ENCODE data around the gene FGF14. TPM values are rescaled to one million over a fixed set of nuclear protein-coding genes. Genes with fewer than 3 reads are reported as not detected.

The FGF14 gene
- total and polyA plus RNA-seq, 2 of the 4 experiments (the other 2 are of a cell fraction) = under 0.01 TPM; not detected in 1

DNA sequence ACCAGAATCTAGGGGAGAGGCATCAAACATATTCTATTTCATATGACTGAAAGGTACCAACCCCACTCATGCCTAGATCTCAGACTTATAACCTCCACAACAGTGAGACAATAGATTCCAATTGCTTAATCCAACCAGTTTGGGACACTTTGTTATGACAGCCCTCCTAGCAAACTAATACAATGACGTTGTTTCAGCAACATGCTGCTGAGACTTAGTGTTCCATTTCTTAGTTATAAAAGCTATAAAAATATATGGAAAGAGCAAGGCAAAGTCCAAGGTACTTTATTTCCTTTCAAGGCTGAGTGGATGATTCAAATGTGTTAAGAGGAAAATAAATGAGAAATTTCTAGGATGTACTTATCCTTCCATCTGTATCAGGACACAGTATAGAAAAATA is 352.0 kb downstream of the FGF14 start:
- no peak overlapping the region for H3K56ac ChIP-seq (ENCODE audit: extremely low read depth, insufficient read depth, low read length)
- H2BK15ac ChIP-seq (ENCODE audit: low read depth, low read length) = no peak overlapping the region
- in situ Hi-C loops (cut with MboI; ENCODE audit: low sequenced_read_pairs) = no loop called here
- no peak overlapping the region for H4K91ac ChIP-seq (ENCODE audit: insufficient read depth, low read depth, low read length)
- no peak overlapping the region for H3K18ac ChIP-seq (ENCODE audit: low read depth, low read length)
- H3K14ac ChIP-seq (replicated peaks; ENCODE audit: low read depth, low read length) = no peak overlapping the region
- H4K8ac ChIP-seq (ENCODE audit: low read depth in 2 of 2, low read length in 2 of 2) = no peak overlapping the region
- no peaks in the 10 kb centered on the region for H4K20me1 ChIP-seq (ENCODE audit: insufficient read depth, low read length)
- H2BK20ac ChIP-seq (ENCODE audit: low read depth, low read length) = no peak overlapping the region
- no peak overlapping the region for H2BK5ac ChIP-seq (ENCODE audit: low read depth, low read length, poor library complexity, severe bottlenecking)
- BruUV-seq (replicated peaks) = no TSS peak
- no peaks in the 10 kb centered on the region for H3K27me3 ChIP-seq (ENCODE audit: control insufficient read depth, insufficient read depth, low read length)
- WGBS, 2 experiments (ENCODE audit: extremely low coverage in 2 of 2, insufficient read length in 1 of 2) = no CpG with 5 or more reads among the region's 1 CpG
- H3K4me1 ChIP-seq (ENCODE audit: control insufficient read depth, insufficient read depth, low read length) = no peaks in the 10 kb centered on the region
- no peak overlapping the region for H2AK5ac ChIP-seq (ENCODE audit: low read depth, low read length)
- H3K9me3 ChIP-seq (ENCODE audit: control insufficient read depth, insufficient read depth, low read length) = peaks cover 9% of the 10 kb centered on the region
- H2AK9ac ChIP-seq (replicated peaks; ENCODE audit: low read depth, low read length, poor library complexity) = no peak overlapping the region
- H3K4me2 ChIP-seq (ENCODE audit: low read depth, low read length) = no peak overlapping the region
- H2AFZ ChIP-seq (replicated peaks; ENCODE audit: low read length, poor library complexity) = no peak overlapping the region
- H3K79me1 ChIP-seq (ENCODE audit: low read depth in 1 of 2, low read length in 2 of 2) = no peaks in the 10 kb centered on the region
- H3K36me3 ChIP-seq (ENCODE audit: control insufficient read depth, insufficient read depth, low read length) = no peaks in the 10 kb centered on the region
- POLR2A ChIA-PET (ENCODE audit: unreplicated experiment) = no interaction called here
- no peak overlapping the region for H3K23ac ChIP-seq (ENCODE audit: low read depth, low read length)
- TF ChIP-seq MXI1 (IDR thresholded peaks at IDR 0.05; ENCODE audit: borderline replicate concordance, low read depth, low read length) (no peak), RCOR1 (IDR thresholded peaks at IDR 0.05; ENCODE audit: insufficient replicate concordance, low read length) (no peak), MAZ (IDR thresholded peaks at IDR 0.05; ENCODE audit: borderline replicate concordance, low read depth, low read length) (no peak), BHLHE40 (IDR thresholded peaks at IDR 0.05; ENCODE audit: low read depth, low read length) (no peak), CHD1 (IDR thresholded peaks at IDR 0.05; ENCODE audit: low read depth, low read length) (no peak), SMC3 (IDR thresholded peaks at IDR 0.05; ENCODE audit: low read depth, low read length) (no peak), RFX5 (IDR thresholded peaks at IDR 0.05; ENCODE audit: low read depth, low read length) (no peak), MAFK (IDR thresholded peaks at IDR 0.05; ENCODE audit: low read depth, low read length) (no peak), RAD21 (IDR thresholded peaks at IDR 0.05; ENCODE audit: low read length) (no peak), CEBPB (IDR thresholded peaks at IDR 0.05; ENCODE audit: low read depth, low read length) (no peak), POLR2A (IDR thresholded peaks at IDR 0.05; ENCODE audit: low read depth, low read length) (no peak)
- TF ChIP-seq, protein P1, sequence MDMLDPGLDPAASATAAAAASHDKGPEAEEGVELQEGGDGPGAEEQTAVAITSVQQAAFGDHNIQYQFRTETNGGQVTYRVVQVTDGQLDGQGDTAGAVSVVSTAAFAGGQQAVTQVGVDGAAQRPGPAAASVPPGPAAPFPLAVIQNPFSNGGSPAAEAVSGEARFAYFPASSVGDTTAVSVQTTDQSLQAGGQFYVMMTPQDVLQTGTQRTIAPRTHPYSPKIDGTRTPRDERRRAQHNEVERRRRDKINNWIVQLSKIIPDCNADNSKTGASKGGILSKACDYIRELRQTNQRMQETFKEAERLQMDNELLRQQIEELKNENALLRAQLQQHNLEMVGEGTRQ (IDR thresholded peaks at IDR 0.05; ENCODE audit: low read depth, low read length) = no peak
- TF ChIP-seq, protein P2, sequence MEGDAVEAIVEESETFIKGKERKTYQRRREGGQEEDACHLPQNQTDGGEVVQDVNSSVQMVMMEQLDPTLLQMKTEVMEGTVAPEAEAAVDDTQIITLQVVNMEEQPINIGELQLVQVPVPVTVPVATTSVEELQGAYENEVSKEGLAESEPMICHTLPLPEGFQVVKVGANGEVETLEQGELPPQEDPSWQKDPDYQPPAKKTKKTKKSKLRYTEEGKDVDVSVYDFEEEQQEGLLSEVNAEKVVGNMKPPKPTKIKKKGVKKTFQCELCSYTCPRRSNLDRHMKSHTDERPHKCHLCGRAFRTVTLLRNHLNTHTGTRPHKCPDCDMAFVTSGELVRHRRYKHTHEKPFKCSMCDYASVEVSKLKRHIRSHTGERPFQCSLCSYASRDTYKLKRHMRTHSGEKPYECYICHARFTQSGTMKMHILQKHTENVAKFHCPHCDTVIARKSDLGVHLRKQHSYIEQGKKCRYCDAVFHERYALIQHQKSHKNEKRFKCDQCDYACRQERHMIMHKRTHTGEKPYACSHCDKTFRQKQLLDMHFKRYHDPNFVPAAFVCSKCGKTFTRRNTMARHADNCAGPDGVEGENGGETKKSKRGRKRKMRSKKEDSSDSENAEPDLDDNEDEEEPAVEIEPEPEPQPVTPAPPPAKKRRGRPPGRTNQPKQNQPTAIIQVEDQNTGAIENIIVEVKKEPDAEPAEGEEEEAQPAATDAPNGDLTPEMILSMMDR (conservative IDR thresholded peaks at IDR 0.05; ENCODE audit: low read depth, low read length) = no peak
- TF ChIP-seq, protein P3, sequence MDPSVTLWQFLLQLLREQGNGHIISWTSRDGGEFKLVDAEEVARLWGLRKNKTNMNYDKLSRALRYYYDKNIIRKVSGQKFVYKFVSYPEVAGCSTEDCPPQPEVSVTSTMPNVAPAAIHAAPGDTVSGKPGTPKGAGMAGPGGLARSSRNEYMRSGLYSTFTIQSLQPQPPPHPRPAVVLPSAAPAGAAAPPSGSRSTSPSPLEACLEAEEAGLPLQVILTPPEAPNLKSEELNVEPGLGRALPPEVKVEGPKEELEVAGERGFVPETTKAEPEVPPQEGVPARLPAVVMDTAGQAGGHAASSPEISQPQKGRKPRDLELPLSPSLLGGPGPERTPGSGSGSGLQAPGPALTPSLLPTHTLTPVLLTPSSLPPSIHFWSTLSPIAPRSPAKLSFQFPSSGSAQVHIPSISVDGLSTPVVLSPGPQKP (IDR thresholded peaks at IDR 0.05; ENCODE audit: borderline replicate concordance, low read depth, low read length) = no peak
- H3K4me3 ChIP-seq (ENCODE audit: insufficient read depth, low read depth, low read length) = no peak overlapping the region
- no peak overlapping the region for H3K27ac ChIP-seq (ENCODE audit: insufficient read depth, low read length)
- no peak for DNase-seq
- H3K9ac ChIP-seq (ENCODE audit: low read depth, low read length) = no peak overlapping the region
- no peak overlapping the region for H2BK120ac ChIP-seq (ENCODE audit: low read depth, low read length)
- CTCF ChIA-PET = no interaction called here
- no peak for ATAC-seq (ENCODE audit: low read depth)
- no peaks in the 10 kb centered on the region for H3K9me1 ChIP-seq (ENCODE audit: insufficient read depth, low read length)
- H3K4ac ChIP-seq (ENCODE audit: low read depth, low read length) = no peak overlapping the region
- intact Hi-C loops (cut with micrococcal nuclease) = no loop called here
- H4K5ac ChIP-seq (ENCODE audit: low read depth, low read length) = no peak overlapping the region
- dilution Hi-C loops (cut with HindIII; ENCODE audit: low sequenced_read_pairs, unreplicated experiment) = no loop called here

Measured in IMR-90 (cell line).